Loucy (cell line): ENCODE measurements around the gene NCKIPSD.

ENCODE experiments used
- H2AFZ ChIP-seq: fragments of 200-600 bp; sonication (generic); 2 replicates; pipeline ENCODE4 v1.6.0; 2016; ENCODE audit warnings: antibody characterized with exemption, mild to moderate bottlenecking, low read length, moderate library complexity
- H3F3A ChIP-seq: fragments of 200-600 bp; 2 replicates; pipeline ENCODE4 v1.6.0; 2016; ENCODE audit warnings: antibody characterized with exemption, low read depth, mild to moderate bottlenecking
- H3K27me3 ChIP-seq: fragments of 200-600 bp; sonication (generic); 2 replicates; pipeline ENCODE4 v1.6.1; 2014; ENCODE audit warnings: low read length, mild to moderate bottlenecking; ENCODE audit not compliant: insufficient read depth, poor library complexity, severe bottlenecking
- H3K36me3 ChIP-seq: fragments of 200-600 bp; sonication (generic); 2 replicates; pipeline ENCODE4 v1.6.1; 2016; ENCODE audit warnings: low read length; ENCODE audit not compliant: insufficient read depth
- H3K4me1 ChIP-seq: fragments of 200-600 bp; sonication (generic); 2 replicates; pipeline ENCODE4 v1.5.1; 2014; ENCODE audit warnings: low read length, mild to moderate bottlenecking; ENCODE audit not compliant: insufficient read depth, poor library complexity, severe bottlenecking
- H3K4me2 ChIP-seq: fragments of 200-600 bp; sonication (generic); 2 replicates; pipeline ENCODE4 v1.6.0; 2014; ENCODE audit warnings: antibody characterized with exemption, low read length, low read depth, mild to moderate bottlenecking; ENCODE audit not compliant: poor library complexity, severe bottlenecking
- H3K4me3 ChIP-seq: fragments of 200-600 bp; sonication (generic); 2 replicates; pipeline ENCODE4 v1.5.1; 2014; ENCODE audit warnings: low read length, mild to moderate bottlenecking, mixed read lengths; ENCODE audit not compliant: poor library complexity, severe bottlenecking
- H3K79me2 ChIP-seq: fragments of 200-600 bp; sonication (generic); 2 replicates; pipeline ENCODE4 v1.6.1; 2014; ENCODE audit warnings: low read length; ENCODE audit not compliant: insufficient read depth
- H3K9ac ChIP-seq: fragments of 200-600 bp; sonication (generic); 2 replicates; pipeline ENCODE4 v1.6.0; 2014; ENCODE audit warnings: mild to moderate bottlenecking, low read depth, low read length, moderate library complexity; ENCODE audit not compliant: poor library complexity, severe bottlenecking
- H3K9me2 ChIP-seq: fragments of 200-600 bp; sonication (generic); replicated peaks from 2 replicates; pipeline ENCODE4 v1.6.1; 2016; ENCODE audit warnings: low read depth, low read length, mixed read lengths
- H3K9me3 ChIP-seq: fragments of 200-600 bp; sonication (generic); 2 replicates; pipeline ENCODE4 v1.6.1; 2014; ENCODE audit warnings: mild to moderate bottlenecking, antibody characterized with exemption, low read length, low read depth; ENCODE audit not compliant: insufficient read depth
- H4K20me1 ChIP-seq: fragments of 200-600 bp; sonication (generic); 2 replicates; pipeline ENCODE4 v1.6.0; 2014; ENCODE audit warnings: antibody characterized with exemption, low read length, mild to moderate bottlenecking; ENCODE audit not compliant: insufficient read depth, poor library complexity, severe bottlenecking
- EZH2phosphoT487 ChIP-seq: fragments of 200-600 bp; IDR thresholded peaks from 2 replicates; pipeline ENCODE4 v1.6.1; 2018; ENCODE audit warnings: antibody characterized with exemption, mild to moderate bottlenecking, moderate library complexity, borderline replicate concordance
- TF ChIP-seq, protein P1 (sequence below): fragments of 200-600 bp; sonication (generic); conservative IDR thresholded peaks from 2 replicates; pipeline ENCODE4 v1.5.1; 2014; ENCODE audit warnings: mild to moderate bottlenecking, antibody characterized with exemption, low read length

NCKIPSD gene

GRCh38 chr3:48689384-48689783, 3.7 kb upstream of the NCKIPSD start:
- peaks cover 3% of the 10 kb centered on the region; the same call in 1 of the 2 replicates for H3F3A ChIP-seq
- H3K9me2 ChIP-seq: no peaks in the 10 kb centered on the region
- no peak overlapping the region for H3K9ac ChIP-seq
- peaks cover 46% of the 10 kb centered on the region for H4K20me1 ChIP-seq
- H3K9me3 ChIP-seq: no peaks in the 10 kb centered on the region
- no peak overlapping the region for H3K4me2 ChIP-seq
- no peak for TF ChIP-seq EZH2phosphoT487
- TF ChIP-seq, protein P1, sequence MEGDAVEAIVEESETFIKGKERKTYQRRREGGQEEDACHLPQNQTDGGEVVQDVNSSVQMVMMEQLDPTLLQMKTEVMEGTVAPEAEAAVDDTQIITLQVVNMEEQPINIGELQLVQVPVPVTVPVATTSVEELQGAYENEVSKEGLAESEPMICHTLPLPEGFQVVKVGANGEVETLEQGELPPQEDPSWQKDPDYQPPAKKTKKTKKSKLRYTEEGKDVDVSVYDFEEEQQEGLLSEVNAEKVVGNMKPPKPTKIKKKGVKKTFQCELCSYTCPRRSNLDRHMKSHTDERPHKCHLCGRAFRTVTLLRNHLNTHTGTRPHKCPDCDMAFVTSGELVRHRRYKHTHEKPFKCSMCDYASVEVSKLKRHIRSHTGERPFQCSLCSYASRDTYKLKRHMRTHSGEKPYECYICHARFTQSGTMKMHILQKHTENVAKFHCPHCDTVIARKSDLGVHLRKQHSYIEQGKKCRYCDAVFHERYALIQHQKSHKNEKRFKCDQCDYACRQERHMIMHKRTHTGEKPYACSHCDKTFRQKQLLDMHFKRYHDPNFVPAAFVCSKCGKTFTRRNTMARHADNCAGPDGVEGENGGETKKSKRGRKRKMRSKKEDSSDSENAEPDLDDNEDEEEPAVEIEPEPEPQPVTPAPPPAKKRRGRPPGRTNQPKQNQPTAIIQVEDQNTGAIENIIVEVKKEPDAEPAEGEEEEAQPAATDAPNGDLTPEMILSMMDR: no peak
- peaks cover 74% of the 10 kb centered on the region for H3K36me3 ChIP-seq
- H3K4me3 ChIP-seq: no peak overlapping the region
- H3K27me3 ChIP-seq: no peaks in the 10 kb centered on the region
- peaks cover 21% of the 10 kb centered on the region for H3K79me2 ChIP-seq
- H2AFZ ChIP-seq: no peak overlapping the region
- peaks cover 5% of the 10 kb centered on the region for H3K4me1 ChIP-seq

- peaks cover 12% of the 10 kb centered on the region for H3K4me1 ChIP-seq
- H4K20me1 ChIP-seq: peaks cover 39% of the 10 kb centered on the region
- peaks cover 22% of the 10 kb centered on the region for H3K79me2 ChIP-seq
- H3K9me3 ChIP-seq: no peaks in the 10 kb centered on the region
- H3K4me3 ChIP-seq: no peak overlapping the region
- H3K4me2 ChIP-seq: no peak overlapping the region
- no peaks in the 10 kb centered on the region for H3K27me3 ChIP-seq
- peaks cover 3% of the 10 kb centered on the region; the same call in 1 of the 2 replicates for H3F3A ChIP-seq
- no peak overlapping the region for H3K9ac ChIP-seq
- no peak for TF ChIP-seq EZH2phosphoT487
- TF ChIP-seq, protein P1: no peak
- no peak overlapping the region for H2AFZ ChIP-seq
- H3K36me3 ChIP-seq: peaks cover 67% of the 10 kb centered on the region
- H3K9me2 ChIP-seq: no peaks in the 10 kb centered on the region
These were observed 3.0 kb upstream of the NCKIPSD start for GRCh38 chr3:48688737-48689075.

DNA sequence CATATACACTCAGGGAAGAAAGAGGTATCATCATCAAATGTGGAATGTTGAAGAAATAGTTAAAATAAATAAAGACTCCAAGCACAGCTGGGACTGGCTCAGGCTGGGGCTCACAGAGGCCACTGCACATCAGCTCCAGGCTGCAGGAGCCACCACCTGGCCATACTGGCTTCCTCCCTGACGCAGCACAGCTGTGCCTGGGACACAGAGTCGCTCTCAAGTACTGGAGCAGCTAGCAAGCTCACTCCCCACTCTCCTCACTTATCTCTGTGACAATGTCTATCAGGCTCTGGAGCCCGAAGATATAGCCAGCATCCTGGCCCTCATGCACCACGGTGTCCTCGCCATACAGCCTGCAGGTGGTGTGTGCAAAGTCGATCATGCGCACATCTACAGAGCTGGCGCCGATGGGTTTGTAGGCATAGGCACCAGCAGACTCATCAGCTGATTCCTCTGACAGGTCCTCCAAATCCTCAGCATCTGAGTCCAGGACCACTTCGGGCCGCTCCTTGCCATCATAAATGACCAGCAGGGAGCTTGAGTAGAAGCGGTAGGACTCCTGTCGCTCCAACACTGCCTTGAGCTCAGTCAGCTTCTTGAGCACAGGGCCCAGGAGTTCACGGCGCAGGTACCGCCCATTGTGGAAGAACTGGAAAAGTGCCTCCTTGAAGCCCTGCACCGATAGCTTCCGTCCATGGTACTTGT, 2.5 kb upstream of the NCKIPSD start:
- Histone ChIP-seq H3K79me2 (peaks cover 23% of the 10 kb centered on the region), H2AFZ (no peak overlapping the region), H3K4me3 (no peak overlapping the region), H3K36me3 (peaks cover 62% of the 10 kb centered on the region), H3K27me3 (no peaks in the 10 kb centered on the region), H4K20me1 (peaks cover 34% of the 10 kb centered on the region), H3K4me1 (peaks cover 15% of the 10 kb centered on the region), H3K9me2 (no peaks in the 10 kb centered on the region), H3K9ac (no peak overlapping the region), H3F3A (peaks cover 3% of the 10 kb centered on the region; the same call in 1 of the 2 replicates), H3K4me2 (no peak overlapping the region), H3K9me3 (no peaks in the 10 kb centered on the region)
- TF ChIP-seq, protein P1: no peak
- TF ChIP-seq EZH2phosphoT487: no peak
